Measurements from ENCODE around the gene ZEB2. TPM values are rescaled to one million over a fixed set of nuclear protein-coding genes. Genes with fewer than 3 reads are reported as not detected.

ZEB2 gene
- total RNA-seq, 6 donors from 2014 or later, result 104 to 237 (median 148) TPM

DNA sequence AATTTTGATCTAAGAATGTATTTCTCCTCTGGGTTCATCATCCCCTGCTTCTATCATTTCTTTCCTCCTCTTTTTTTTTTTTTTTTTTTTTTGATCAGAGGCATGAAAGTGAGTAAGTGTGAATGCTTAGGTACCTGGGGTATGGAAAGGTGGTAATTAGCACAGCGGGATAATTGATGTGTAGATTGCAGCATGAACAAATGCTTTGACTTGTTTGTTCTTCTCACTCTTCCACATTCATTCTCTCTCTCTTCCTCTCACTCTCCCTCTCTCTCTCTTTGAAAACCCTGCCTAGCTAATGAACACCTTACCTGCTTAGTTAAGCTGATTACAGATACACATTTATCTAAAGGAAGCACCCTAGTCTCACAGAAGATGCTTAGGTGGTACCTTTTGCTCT lies 74.7 kb downstream of the ZEB2 start:
- H3K27me3 ChIP-seq, result no peaks in the 10 kb centered on the region
- WGBS, 2 donors, result 94 to 96% methylated on average over 1 of the region's 1 CpG
- TF ChIP-seq EP300 (IDR thresholded peaks at IDR 0.05), result no peak
- TF ChIP-seq, protein P1, sequence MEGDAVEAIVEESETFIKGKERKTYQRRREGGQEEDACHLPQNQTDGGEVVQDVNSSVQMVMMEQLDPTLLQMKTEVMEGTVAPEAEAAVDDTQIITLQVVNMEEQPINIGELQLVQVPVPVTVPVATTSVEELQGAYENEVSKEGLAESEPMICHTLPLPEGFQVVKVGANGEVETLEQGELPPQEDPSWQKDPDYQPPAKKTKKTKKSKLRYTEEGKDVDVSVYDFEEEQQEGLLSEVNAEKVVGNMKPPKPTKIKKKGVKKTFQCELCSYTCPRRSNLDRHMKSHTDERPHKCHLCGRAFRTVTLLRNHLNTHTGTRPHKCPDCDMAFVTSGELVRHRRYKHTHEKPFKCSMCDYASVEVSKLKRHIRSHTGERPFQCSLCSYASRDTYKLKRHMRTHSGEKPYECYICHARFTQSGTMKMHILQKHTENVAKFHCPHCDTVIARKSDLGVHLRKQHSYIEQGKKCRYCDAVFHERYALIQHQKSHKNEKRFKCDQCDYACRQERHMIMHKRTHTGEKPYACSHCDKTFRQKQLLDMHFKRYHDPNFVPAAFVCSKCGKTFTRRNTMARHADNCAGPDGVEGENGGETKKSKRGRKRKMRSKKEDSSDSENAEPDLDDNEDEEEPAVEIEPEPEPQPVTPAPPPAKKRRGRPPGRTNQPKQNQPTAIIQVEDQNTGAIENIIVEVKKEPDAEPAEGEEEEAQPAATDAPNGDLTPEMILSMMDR (IDR thresholded peaks at IDR 0.05), result no peak
- TF ChIP-seq POLR2AphosphoS5 (IDR thresholded peaks at IDR 0.05), result no peak
- H3K4me3 ChIP-seq, result no peak overlapping the region
- H3K27ac ChIP-seq, result peak overlapping the region in 2 of 4 donors; percentile 16 to 35
- H3K4me1 ChIP-seq, result peaks cover 6 to 35% (median 21%) of the 10 kb centered on the region in 4 donors
- no peaks in the 10 kb centered on the region for H3K36me3 ChIP-seq
- no peaks in the 10 kb centered on the region for H3K9me3 ChIP-seq
- no peak for DNase-seq
- no peak for ATAC-seq (ENCODE audit: low FRiP score in 2 of 2)

DNA sequence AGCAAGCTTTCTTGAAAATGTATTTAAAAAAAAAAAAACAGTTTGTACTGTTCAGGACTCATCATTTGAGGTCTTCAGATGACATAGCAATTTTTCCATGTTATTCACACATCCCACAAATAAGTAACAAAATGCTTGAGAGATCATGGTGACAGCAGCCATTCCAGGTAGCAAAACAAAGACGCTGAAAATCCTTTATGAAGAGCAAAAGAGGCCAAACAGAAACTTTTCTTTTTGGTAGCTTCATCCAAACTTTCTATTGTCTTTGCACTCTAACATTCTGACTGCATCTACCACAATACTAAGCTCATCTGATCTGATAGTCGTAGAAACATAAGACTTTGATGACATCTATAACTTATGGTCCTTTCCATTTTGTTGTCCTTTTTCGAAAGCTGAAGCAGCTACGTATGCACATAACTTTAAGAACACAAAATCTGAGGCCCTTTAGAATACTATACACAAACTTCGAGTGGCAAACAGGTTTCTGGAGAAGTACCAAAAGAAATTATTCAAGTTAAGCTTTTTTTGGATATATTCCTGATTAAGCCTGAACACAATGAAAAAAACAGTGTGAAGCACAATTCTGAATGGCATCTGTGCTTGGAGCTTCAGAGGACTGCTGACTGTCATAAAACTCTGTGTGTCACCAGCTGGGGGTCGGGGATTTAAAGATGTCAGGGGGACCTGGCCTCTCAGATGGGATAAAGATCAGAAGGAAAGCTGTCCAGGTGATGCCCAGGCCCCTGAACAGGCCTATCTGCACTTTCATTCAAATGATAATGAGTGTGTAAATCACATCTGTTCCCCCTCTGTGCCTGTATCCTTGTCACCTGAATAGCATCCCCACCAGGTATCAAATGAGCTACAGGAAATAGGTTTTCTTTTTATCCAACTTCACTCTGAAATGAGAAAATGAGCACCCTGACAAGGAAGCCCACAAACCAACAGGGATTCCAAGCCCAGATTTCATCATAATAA lies 75.8 kb downstream of the ZEB2 start:
- peaks cover 0 to 42% (median 21%) of the 10 kb centered on the region in 4 donors for H3K4me1 ChIP-seq
- H3K27ac ChIP-seq, result peak overlapping the region in 3 of 4 donors; percentile 34 to 71 (median 67)
- no peaks in the 10 kb centered on the region for H3K27me3 ChIP-seq
- TF ChIP-seq POLR2A (IDR thresholded peaks at IDR 0.05) (no peak), POLR2AphosphoS5 (IDR thresholded peaks at IDR 0.05) (no peak), EP300 (IDR thresholded peaks at IDR 0.05) (no peak)
- TF ChIP-seq, protein P1 (IDR thresholded peaks at IDR 0.05), result no peak
- H3K9me3 ChIP-seq, result no peaks in the 10 kb centered on the region
- no peak for ATAC-seq (ENCODE audit: low FRiP score in 2 of 2)
- H3K4me3 ChIP-seq, result no peak overlapping the region
- no peaks in the 10 kb centered on the region for H3K36me3 ChIP-seq
- 56 to 70% methylated on average over 6 of the region's 6 CpGs for WGBS, 2 donors
- DNase-seq, result no peak

DNA sequence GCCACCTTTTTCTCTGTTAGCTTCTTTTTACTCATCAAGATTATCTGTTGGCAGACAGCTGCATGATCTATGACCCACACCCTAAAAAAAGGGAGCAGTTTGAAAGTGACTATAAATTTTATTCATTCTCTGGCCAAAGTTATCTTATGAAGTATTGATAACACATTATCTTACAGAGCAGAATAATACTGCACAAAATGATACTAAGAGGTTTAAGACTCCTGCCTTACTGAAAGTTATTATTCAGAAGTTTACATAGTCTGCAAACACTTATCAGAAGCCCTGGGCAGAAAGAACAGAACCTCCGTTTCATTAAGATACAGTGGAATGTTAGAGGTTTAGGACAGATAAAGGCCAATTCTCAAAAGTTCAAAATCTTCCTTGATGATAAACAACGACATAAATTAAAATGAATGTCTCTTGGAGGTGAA lies 78.2 kb downstream of the ZEB2 start:
- Histone ChIP-seq H3K9me3 (no peaks in the 10 kb centered on the region), H3K4me1 (peaks cover 4 to 56% (median 23%) of the 10 kb centered on the region in 4 donors), H3K4me3 (no peak overlapping the region), H3K27me3 (no peaks in the 10 kb centered on the region), H3K27ac (peak overlapping the region in 2 of 4 donors; percentile 38 to 73), H3K36me3 (no peaks in the 10 kb centered on the region)
- ATAC-seq (ENCODE audit: low FRiP score in 2 of 2) (no peak), DNase-seq (no peak)
- WGBS, 2 donors, result 37% methylated on average over 2 of the region's 2 CpGs
- no peak for TF ChIP-seq POLR2AphosphoS5 (IDR thresholded peaks at IDR 0.05)
- TF ChIP-seq EP300 (IDR thresholded peaks at IDR 0.05), result no peak
- TF ChIP-seq POLR2A (IDR thresholded peaks at IDR 0.05), result no peak
- TF ChIP-seq, protein P1 (IDR thresholded peaks at IDR 0.05), result no peak

DNA sequence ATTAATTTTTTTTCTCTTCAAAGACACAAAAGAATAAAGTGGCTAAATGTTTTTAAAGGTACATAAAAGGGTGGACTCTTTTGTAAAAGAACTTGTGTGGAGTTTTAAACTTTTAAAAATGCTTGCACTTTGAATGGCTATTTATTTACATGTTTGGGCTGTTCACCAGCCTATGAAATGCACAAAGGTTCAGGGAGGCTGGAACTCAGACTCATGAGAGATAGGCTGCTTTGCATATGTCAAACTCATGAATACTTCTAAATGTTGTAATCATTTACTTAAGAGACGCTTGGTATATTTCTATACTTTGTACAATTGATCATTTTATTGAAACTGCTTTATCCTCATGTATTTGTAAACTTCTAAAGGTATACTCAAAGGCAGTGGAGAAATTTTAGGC lies 79.9 kb downstream of the ZEB2 start:
- 74 to 77% methylated on average over 1 of the region's 1 CpG for WGBS, 2 donors

DNA sequence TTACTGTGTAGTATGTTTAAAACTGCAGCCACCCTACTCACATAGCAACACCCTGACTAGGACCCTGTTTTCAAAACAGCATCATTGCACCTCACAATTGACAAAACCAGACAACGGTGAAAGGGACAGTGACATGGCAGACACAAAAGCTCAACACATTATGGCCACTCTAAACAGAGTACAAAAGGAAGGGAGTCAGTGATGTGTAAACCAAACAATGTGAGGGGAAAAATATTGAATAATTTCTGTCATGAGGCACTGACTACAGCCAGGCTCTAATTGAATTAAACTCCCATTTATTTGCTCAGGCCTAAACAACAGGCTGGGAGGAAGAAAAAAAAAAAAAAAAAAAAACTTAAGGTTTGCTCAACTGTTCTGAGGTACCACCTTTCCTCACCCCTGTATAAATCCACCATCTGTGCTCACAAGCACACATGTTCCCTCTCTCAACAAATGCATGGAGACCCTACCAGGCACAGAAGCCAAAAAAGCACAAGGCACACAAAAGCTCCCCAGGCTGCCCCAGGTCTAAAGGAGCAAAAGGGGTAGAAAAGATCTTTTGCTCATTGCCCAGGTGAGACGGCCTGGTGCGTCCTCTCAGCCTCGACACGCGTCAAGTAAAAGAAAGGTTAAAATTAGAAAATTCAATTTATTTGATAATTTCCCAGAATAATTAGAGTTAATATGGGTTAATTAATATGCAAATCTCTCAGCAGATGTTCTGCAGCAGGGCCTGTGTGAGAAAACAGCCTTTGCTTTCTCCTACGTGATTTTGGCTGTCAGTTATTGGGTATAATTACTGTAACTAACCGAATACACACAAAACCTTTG lies 80.9 kb downstream of the ZEB2 start:
- peak overlapping the region in 1 of 4 donors; percentile 32 for H3K27ac ChIP-seq
- no peaks in the 10 kb centered on the region for H3K9me3 ChIP-seq
- no peaks in the 10 kb centered on the region for H3K36me3 ChIP-seq
- no peak for TF ChIP-seq POLR2AphosphoS5 (IDR thresholded peaks at IDR 0.05)
- TF ChIP-seq, protein P1 (IDR thresholded peaks at IDR 0.05), result no peak
- TF ChIP-seq EP300 (IDR thresholded peaks at IDR 0.05), result no peak
- TF ChIP-seq POLR2A (IDR thresholded peaks at IDR 0.05), result no peak
- peaks cover 5 to 55% (median 21%) of the 10 kb centered on the region in 4 donors for H3K4me1 ChIP-seq
- no peak overlapping the region for H3K4me3 ChIP-seq
- H3K27me3 ChIP-seq, result no peaks in the 10 kb centered on the region
- DNase-seq, result no peak
- 83 to 87% methylated on average over 8 of the region's 8 CpGs for WGBS, 2 donors
- ATAC-seq (ENCODE audit: low FRiP score in 2 of 2), result peak in 1 of 2 donors; percentile 8

More for the DNA sequence above, 79.9 kb downstream of the ZEB2 start:
- no peak overlapping the region for H3K4me3 ChIP-seq
- H3K27ac ChIP-seq, result no peak overlapping the region
- no peaks in the 10 kb centered on the region for H3K36me3 ChIP-seq
- ATAC-seq (ENCODE audit: low FRiP score in 2 of 2) (no peak), DNase-seq (no peak)
- no peak for TF ChIP-seq POLR2AphosphoS5 (IDR thresholded peaks at IDR 0.05)
- no peaks in the 10 kb centered on the region for H3K27me3 ChIP-seq
- no peaks in the 10 kb centered on the region for H3K9me3 ChIP-seq
- H3K4me1 ChIP-seq, result peaks cover 5 to 60% (median 23%) of the 10 kb centered on the region in 4 donors
